Amniotic stem cell (primary cell): ENCODE results near the gene CERS3.

Experiments
- DNase-seq: peaks from one replicate; lab custom pipeline; 2025; lab: John Stamatoyannopoulos, UW

CERS3 gene

DNA sequence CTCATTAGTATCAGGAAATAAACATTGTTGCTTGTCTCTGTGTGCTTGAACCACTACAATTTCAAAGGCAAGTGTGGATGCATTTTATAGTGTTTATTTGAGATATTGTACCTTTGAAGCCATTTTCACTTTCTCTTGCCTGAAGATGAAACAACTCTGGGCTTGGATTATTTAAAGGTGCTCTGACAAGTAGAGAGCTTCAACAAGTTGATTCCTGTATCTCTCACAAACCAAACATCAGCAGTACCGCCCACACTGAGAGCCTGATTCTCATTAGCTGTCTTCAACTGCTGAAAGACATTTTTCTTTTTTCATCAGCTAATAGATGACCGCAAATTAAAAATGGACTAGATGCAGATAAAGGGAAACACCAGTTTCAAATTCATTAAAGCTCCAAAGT, 806 bp upstream of the CERS3 start:
- DNase-seq, result no peak

DNA sequence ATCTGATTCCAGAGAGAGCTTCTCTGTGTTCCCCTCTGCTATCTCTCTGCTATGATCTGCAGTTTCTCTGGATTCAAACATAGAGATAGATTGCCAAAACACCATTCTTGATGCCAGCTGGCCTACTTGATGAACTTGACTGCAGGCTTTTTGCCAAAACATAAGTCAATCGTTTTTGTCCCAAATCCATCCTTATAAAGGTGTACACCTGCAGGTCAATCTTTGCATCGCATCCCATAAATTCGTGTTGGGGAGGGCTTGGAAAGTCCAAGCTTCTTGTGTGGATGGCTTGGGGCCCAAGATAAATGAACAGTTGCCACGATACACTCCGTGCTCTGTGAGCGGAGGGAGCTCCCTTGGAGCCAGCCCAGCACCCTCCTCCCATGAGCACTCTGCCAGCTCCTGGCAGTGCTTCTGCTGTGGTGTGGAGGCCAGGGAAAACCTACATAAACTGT, 2.7 kb downstream of the CERS3 start:
- DNase-seq, result no peak

DNA sequence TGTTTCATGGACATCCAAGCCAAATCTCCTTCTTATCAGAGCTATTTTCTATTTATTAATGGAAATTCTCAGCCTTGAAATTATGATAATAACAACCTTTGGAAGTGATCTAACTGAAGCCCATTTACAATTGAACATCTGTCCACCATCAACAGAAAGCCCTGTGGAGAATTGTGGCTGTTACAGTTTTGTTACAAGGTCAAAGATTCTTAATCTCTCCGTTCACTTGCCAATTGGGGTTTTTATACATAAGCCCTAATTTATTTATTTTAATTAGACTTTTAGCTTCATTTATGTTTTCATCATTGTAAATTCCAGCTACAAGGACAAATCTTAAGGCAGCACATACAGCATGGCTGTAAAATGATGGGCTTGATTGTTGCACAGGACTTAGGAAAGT, 3.3 kb downstream of the CERS3 start:
- no peak for DNase-seq

DNA sequence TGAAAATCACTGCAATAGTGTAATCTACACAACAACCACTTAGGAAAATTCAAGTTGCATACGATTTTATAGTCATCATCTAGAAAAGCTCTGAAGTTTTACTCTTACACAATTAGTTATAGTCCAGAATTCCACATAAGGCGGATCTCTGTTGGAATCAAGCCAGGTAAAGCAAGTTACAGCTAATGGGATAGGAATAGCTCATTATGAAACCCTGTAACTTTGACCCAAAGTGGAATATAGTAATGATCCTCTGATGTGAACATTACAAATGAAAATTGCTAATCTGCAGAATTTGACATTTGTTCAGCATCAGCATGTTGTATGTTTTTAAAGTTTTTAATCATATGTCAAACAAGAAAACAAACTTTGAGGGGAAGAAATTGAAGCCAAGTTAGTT, 4.4 kb downstream of the CERS3 start:
- no peak for DNase-seq

DNA sequence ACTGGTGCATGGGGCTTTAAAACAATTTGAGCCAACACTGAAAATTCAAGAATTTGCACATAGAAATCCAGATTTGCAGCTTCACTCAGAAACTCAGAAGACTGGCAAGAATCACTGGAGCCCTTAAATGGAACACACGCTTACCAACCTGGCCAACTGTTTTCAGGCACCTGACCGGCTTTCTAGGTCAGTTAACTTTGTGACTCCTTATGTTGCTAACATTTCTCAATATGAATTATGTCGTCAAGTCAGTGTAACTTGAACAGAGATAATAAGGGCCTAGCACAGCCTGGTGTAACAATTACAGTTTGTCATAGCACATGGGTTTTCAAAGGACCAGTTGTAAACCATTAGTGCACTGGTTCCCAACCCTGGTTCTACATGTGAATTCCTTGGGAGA, 6.8 kb downstream of the CERS3 start:
- DNase-seq, result no peak

DNA sequence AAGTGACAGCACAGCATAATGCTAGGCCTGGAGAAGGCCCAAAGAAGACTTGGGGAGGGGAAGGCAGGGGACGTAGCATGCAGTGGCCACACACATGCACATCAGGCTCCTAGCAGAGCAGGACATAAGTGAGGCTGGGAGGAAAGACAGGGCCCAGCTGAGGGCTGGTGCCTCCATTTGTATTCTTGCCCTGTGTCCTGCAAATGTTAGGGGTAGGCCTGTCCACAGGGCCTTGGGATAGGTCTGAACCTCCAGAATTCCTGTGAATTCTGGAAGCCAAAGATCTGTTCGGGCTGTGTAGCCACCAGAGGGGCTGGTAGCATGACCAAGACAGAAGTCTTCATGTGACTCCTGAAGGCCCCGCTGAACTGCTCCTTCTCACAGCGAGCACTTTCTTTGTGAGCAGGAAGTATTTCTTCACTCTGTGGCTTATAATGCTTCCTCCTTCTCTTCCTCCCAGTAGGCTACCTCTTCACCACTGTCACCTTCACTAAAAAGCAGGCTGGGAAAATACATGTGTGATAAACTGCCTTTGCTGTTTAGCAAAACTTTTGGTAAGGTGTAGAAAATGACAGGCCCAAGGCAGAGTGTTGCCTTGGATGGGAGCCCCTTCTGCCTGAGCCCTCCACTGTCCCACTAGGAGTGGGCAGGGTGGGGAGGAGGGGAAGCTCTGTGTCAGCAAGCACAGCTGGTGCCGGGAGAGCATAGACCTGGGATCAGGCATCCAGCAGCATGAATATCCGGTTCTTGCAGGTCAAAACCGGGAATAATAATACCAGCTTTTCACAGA, 8.4 kb downstream of the CERS3 start:
- no peak for DNase-seq

DNA sequence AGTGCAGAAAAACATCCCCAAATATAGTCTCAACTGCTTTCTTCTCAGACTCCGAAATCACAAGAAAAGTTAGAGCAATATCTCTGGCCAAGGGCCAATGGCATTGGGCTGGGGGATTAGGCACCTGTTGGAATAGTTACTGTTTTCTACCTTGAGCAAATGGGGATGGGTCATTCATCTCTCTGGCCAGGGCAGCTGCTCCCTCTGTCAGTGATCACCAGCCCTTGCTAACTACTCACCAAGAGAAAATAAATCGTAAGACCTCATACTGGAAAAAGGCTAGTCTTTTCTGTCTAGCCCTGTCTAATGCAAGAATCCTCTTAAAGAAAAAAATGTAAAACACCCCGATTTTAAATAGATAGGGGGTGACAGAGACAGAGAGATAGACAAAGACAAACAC, 10.9 kb downstream of the CERS3 start:
- DNase-seq, result no peak

DNA sequence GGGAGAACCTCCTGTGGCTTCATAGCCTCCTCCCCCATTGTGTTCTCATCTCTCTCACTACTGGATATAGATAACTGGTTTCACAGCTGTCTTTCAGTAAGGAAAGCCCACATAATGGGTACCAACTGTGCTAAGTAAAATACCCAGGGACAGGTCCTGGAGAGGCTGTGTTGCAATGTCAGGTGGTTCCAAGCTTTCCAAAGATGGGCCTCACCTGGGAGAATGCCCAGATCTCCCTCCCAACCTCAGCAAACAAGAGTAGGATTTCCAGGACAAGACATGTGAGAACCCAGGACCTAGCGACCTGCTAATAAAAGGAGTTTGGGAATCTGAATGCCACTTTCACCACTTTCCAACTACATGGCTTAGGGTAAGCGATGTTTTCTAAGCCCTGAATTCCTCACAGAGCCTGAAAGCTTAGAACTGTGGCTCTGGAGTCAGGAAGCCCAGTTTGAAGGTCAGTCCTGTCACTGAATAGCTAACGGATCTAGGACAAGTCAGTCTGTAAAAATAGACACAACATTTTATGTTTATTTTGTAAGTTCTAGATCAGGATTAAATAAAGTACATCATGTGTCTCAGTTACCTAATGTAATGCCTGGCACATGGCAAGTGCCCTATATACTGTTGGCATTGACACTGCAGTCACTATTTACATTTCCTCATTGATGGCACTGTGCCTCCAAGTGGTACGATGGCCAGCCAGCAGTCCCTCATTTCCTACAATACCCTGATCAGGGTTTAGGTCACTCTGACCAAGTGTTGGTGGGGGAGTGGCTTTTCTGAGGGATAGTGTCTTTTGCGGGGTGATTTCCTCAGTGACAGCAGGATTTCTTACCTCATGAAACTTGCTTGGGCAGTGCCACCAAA, 11.9 kb downstream of the CERS3 start:
- DNase-seq, result no peak

DNA sequence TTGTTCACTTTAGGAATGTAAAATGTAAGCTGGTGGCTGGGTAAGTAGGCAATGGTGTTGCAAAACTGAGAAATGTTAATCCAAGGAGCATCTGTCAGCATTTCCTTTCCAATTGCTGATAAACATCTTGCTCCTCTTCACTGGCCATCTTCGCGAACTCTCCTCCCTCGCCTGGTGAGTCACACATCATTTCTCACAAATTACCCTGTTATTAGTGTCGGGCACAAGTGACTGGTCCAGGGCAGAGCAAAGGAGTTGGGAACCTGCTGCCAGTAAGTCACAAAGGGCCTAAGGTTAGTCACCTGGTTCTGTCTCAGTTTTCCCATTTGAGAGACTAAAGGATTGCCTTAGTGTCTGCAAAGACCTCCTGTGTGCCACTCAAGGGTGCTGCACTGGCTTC, 13.0 kb downstream of the CERS3 start:
- no peak for DNase-seq

DNA sequence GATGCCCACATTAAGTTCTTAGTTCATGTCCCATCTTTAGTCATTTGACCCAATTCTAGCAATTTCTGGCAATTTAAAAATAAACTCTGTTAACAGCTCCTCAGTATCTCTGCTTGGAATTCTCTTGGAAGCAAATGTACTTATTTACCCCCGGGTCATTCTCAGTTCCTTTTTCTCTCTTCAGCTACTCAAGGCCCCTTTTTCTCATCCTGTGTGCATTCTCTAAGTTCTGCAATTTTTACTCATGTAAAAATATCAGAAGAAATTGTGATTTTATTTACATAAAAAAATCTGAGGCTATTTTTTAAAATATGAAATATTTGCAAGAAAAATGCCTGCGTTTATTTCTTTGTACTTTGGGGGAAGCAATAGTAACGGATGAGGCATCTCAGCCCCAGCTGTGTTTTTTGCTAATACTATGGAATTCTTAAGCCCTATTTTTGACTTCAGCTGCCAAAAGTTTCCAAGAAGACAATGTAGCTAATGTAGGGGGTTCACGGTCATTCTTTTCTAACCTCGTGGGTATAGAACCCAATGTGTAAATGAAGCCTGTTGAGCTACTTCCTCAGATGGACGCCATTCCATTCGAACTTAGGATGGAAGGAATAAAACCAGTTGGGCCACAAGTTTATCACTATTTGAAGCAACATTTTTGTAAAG, 20.0 kb downstream of the CERS3 start:
- DNase-seq, result no peak

DNA sequence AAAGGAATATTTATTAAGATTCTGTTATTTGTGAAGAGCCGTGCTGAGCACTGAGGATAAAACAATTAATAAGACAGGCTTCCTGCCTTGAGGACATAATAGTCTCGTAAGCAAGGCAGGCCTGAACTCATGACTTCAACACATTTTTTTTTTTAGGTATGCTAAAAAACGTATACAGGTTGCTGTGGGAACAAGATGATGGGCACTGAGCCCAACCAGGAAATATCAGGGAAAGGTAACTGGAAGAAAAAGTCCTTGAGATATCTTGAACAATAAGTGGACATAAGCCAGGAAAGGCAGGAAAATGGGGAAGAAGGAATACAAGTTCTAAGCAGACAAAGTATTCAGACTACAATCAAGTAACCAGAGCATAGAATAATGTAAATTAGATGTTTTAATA, 26.1 kb downstream of the CERS3 start:
- no peak for DNase-seq

DNA sequence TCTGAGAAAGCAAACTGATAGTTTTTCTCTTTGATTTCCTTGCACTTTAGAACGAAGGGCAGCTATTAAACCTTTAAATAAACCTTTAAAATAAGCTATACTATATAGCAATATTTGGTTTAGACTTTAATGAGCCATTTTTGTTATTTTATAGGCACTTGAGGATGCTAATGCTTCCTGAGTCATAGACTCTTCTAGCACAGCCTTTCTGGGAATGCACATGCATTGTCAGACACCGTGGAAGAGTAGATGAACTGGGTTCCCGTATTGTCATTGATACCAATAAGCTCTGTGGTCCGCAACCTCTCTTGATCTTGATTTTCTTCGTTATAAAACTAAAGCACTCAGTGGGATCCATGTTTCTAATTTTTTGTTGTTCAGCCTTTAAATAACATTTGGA, 27.6 kb downstream of the CERS3 start:
- no peak for DNase-seq

DNA sequence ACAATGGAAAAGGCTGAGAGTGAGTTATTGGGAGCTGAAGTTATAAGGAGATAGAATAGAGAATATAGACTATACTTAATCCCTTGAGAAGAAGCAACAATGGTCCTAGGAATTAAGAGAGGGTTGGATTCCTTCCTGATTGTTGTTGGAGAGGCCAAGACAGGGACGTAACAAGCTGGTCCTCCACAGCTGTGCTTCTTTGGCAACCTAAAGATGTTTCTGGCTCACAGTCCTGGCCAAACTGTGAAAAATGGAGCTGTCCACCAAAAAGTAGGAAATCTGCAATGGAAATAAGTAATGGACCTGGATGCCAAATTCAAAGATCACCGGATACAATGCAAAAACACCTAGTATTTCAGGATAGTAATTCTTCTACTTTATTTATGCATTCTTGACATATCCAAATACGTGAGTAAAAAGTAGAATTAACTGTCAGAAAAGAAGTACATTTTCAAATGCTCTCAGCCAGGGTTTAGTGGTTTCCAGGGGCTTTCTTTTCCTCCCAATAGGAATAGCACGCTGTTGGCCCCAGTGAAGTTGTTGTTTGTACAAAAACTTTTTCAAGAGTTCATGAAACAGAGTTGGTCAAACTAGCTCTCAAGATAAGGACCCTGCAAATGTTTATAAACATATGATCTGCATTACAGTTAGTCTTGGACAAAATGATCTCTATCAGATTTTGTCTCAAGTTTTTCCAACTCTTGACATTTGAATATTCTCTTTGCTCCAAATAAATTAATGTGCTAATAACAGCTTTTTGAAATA, 28.3 kb downstream of the CERS3 start:
- no peak for DNase-seq

DNA sequence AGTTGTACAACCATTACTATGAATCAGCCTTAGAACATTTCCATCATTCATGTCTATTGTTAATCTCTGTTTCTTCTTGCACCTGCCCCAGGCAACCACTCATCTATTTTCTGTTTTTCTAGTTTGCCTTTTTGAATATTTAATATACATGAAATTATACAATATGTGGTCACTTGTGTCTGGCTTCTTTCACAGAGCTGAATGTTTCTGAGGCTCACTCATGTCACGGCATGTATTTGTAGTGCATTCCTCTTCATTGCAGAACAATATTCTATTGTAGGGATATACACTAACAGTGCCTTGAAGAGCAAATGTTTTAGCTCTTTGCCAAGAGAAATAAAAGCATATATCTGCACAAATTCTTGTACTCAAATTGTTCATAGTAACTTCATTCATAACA, 32.9 kb downstream of the CERS3 start:
- no peak for DNase-seq

DNA sequence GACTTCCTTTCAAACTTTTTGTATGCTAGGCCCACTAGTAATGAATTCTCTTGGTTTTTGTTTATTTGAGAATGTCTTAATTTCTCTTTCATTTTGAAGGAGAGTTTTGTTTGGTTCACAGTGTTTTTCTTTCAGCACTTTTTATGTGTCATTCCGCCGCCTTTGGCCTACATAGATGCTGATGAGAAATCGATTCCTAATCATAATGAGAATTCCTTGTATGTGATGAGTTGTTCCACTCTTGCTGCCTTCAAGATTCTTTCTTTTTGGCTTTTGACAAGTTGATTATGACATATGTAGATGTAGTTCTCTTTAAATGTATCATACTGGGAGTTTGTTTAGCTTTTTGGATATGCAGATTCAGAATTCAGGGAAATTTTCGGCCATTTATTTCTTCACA, 35.5 kb downstream of the CERS3 start:
- DNase-seq, result no peak

DNA sequence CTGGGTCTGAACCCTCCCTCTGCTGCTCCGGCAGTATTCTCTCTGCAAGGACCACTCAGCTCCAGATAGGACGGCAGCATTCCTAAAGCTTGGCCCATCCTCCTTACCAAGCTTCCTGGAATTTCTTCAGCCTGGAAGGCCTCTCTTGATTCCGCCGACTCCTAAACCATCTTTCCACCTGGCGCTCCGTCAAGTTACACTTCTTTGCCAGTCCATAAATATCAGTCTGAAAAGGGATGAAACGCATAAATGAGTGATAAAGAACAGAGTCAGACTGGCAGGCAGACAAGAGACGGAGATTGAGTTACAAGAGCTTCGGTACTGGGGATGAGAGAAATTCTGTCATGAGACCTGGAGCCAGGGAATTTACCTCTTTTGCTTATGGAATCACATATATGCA, 44.3 kb downstream of the CERS3 start:
- DNase-seq, result no peak

DNA sequence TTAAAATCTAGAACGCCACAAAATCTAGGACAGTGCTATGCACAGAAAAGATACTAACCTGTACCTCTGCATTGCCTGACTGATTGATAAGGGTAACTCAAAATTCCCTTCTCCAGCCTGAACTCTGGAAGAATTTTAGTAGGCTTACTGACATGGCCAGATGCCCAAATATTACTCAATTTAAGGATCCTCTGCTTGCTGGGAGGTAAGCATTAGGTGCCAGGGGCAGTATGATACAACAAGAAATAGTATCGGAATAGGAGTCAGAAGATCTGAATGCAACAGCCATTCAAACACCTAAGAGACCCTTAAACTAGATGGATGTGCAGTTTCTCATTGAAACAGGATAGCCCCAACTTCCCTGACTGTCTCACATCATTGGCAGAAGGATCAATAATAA, 45.4 kb downstream of the CERS3 start:
- no peak for DNase-seq

DNA sequence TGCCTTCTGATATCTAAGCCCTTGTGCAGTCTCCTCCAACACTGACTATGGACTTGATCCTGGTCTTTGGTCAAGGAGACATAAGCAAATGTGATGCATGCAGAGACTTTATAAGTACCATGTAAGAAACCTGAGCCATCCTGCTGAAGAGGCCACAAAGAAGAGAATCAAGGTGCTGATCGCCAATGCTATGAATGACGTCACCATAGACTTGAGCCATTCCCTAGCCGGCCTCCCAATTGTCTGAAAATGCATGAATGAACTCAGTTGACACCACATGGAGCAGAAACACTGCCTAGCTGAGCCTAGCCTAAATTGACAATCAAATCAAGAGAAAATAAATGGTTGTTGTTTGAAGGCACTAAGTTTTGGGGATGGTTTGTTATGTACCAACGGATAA, 51.9 kb downstream of the CERS3 start:
- DNase-seq, result no peak

DNA sequence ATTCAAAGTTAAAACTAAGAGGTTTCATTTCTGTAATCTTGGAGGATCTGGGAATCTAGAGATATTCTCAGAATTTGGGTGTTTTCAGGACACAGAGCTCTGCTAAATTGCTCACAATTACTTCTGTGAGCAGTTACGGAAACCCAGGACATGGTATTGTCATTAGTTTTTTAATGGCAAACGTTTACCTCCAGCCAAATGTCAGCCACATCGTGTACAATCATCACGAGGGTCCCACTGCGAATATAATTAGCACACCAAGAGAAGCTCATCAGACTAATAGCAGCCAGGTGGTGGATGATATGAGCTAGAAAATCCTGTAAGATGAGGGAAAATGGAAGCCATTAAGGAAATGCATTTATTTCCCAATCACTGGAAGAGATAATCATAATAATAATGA, 56.0 kb downstream of the CERS3 start:
- DNase-seq, result no peak

DNA sequence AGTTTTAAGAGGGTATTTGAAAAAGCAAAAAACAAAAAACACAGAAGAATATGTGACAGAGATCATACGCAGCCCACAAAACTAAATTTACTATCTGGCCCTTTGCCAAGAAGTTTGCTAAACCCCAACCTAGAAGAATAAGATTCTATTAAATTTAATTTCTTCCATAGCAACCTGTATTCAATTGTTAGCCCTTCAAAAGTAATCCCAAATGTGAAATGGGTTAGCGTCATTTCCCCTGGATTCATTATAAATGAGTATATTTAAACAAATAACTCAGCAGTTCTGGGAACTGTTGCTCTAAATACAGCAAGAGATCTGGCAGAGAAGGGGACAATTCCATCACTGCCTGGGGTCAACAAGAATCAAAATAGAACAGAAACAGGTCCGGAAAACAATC, 56.8 kb downstream of the CERS3 start:
- DNase-seq, result no peak

DNA sequence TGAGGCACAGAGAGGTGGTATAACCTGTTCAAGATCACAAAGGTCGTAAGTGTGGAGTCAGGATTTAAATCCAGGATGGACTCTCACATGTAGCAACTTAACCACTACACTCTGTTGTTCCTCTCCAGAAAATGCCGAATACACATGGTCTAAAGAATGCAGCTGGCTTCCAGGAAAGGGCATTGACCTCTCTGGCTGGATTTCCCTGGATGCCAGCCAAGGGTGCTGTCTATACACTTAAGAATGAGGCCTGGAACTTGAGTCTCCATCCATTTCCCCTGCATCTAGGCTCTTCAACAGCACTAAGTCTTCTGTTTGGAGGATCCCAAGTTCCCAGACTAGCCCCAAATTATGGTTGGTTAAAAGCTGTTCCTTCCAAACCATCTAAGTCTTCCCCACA, 60.5 kb downstream of the CERS3 start:
- no peak for DNase-seq

DNA sequence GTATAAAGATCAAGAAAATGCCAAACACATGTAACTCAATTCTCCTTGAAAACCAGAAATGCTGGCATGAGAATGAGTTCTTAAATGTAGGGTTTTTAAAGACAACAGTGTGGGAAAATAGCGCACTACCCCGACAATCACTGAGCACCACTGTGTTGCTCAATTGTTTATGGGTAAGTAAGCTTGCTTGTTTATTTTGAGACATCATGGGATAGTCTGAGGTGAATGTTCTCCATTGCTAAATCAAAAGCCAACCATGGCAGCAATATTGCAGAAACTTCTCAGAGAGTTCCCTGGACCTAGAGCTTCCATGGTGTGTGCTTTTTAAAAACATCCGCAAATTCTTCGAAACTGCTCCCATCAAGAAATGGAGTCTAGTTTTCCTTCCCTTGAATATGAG, 62.7 kb downstream of the CERS3 start:
- DNase-seq, result no peak
